ENCODE results near the gene RNASE12.

DNA sequence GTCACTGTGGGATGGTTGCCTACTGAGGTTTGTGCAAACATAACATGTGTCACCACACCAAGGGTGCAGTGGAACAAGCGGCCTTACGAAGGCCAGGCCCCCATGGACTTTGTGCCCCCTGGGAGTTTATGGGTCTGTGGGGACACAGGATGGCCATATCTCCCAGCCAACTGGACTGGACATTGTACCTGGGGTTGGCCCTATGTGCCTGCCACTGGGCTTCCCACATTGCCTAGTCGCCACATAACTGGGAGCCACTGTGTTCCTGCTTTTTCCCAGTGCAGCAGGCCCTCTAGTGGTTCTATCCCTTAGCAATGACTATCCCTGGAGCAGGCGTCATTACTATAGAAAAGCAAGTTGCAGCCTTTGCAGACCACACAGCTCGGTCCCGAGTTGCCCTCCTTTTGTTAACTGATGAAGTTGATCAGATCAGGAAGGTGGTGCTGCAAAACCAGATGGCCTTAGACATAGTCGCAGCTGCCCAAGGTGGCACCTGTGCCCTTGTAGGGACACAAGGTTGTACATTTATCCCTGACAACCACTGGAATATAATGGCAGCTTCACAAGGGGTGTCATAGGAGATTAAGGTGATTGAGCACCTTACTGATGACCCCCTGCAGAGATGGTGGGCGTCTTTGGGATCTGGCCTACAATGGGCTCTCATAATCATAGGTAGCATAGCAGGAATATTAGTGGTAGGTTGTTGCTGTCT lies 15.2 kb upstream of the RNASE12 start:
- TF ChIP-seq GATA2 (IDR thresholded peaks at IDR 0.05; ENCODE audit: low read depth, low read length) (no peak), GATA3 (IDR thresholded peaks at IDR 0.05; ENCODE audit: low read depth, low read length) (no peak)
